T-cell (primary cell): Measurements from ENCODE around the gene PRSS2. TPM values are rescaled to one million over a fixed set of nuclear protein-coding genes. Genes with fewer than 3 reads are reported as not detected.
"Not testable (repeated sequence)": the region's sequence is repeated elsewhere in the genome, so short reads cannot be mapped to it uniquely, and the experiment has no call there.

ENCODE experiments used
- ATAC-seq, 4 experiments: fragments of 200-7000 bp in 3 of 4; fragments of 150-1000 bp in 1 of 4; cut with Tn5 transposase; replicated peaks in 1 of 4; 1 replicate in 3 of 4; 2 replicates in 1 of 4; pipeline ENCODE4 v1.10.0; 2021; ENCODE audit warnings: moderate library complexity in 3 of 4, mild to moderate bottlenecking in 2 of 4, moderate number of reproducible peaks in 1 of 4
- CTCF ChIA-PET, 2 donors: fragments of 300-600 bp; sonication (Branson Sonifier 250); formaldehyde crosslinking; loops; one replicate each; lab custom pipeline; 2022; ENCODE audit warnings: antibody characterized with exemption in 2 of 2; lab: Charles Lee
- POLR2A ChIA-PET, 2 donors: fragments of 300-600 bp; sonication (Branson Sonifier 250); formaldehyde crosslinking; loops; one replicate each; lab custom pipeline; 2022; ENCODE audit warnings: antibody characterized with exemption in 2 of 2; lab: Charles Lee
- DNase-seq, 35 experiments: peaks; one replicate each; pipeline versions ENCODE4 v3.0.0 to v3.0.0-alpha.2; 2013 to 2023
- H3K27ac ChIP-seq: one replicate; pipeline ENCODE4 v1.5.1; 2013; ENCODE audit warnings: low read length
- H3K27me3 ChIP-seq, 2 experiments: replicated peaks in 1 of 2; 1 replicate in 1 of 2; 2 replicates in 1 of 2; pipeline versions ENCODE4 v1.6.1 to v1.7.0; 2013; ENCODE audit warnings: low read length in 1 of 2, mixed read lengths in 1 of 2; ENCODE audit not compliant: control insufficient read depth in 2 of 2, insufficient read depth in 2 of 2; ENCODE audit errors: extremely low read depth in 1 of 2
- H3K36me3 ChIP-seq, 2 donors: 1 replicate in 1 of 2; 2 replicates in 1 of 2; pipeline versions ENCODE4 v1.6.1 to v1.7.0; 2013; ENCODE audit warnings: low read length in 1 of 2; ENCODE audit not compliant: control insufficient read depth in 2 of 2, insufficient read depth in 1 of 2; ENCODE audit errors: extremely low read depth in 1 of 2
- H3K4me1 ChIP-seq, 2 experiments: 1 replicate in 1 of 2; 2 replicates in 1 of 2; pipeline versions ENCODE4 v1.6.1 to v1.7.0; 2013; ENCODE audit warnings: low read length in 2 of 2, mixed read lengths in 1 of 2; ENCODE audit not compliant: insufficient read depth in 2 of 2, control insufficient read depth in 1 of 2; ENCODE audit errors: extremely low read depth in 1 of 2
- H3K4me3 ChIP-seq, 2 donors: 1 replicate in 1 of 2; 2 replicates in 1 of 2; pipeline versions ENCODE4 v1.5.1 to v1.7.0; 2013; ENCODE audit warnings: mild to moderate bottlenecking in 2 of 2, low read length in 1 of 2, moderate library complexity in 1 of 2; ENCODE audit not compliant: control insufficient read depth in 1 of 2; ENCODE audit errors: extremely low read depth in 1 of 2
- H3K9me3 ChIP-seq: 2 replicates; pipeline ENCODE4 v1.7.0; 2013
- H3K27ac Mint-ChIP-seq, 2 donors: one replicate each; pipeline ENCODE4 v1.8.0; 2020 to 2021; ENCODE audit warnings: mild to moderate bottlenecking in 2 of 2, mixed read lengths in 2 of 2
- H3K27me3 Mint-ChIP-seq, 2 donors: one replicate each; pipeline ENCODE4 v1.8.0; 2021 to 2022; ENCODE audit warnings: mixed read lengths in 2 of 2
- H3K36me3 Mint-ChIP-seq: one replicate; pipeline ENCODE4 v1.8.0; 2021; ENCODE audit warnings: mixed read lengths
- H3K4me1 Mint-ChIP-seq, 3 donors: one replicate each; pipeline ENCODE4 v1.8.0; 2020 to 2022; ENCODE audit warnings: mixed read lengths in 3 of 3, mild to moderate bottlenecking in 1 of 3
- H3K4me3 Mint-ChIP-seq, 3 donors: one replicate each; pipeline ENCODE4 v1.8.0; 2020 to 2022; ENCODE audit warnings: mild to moderate bottlenecking in 3 of 3, mixed read lengths in 3 of 3, moderate library complexity in 3 of 3
- H3K9me3 Mint-ChIP-seq, 3 donors: one replicate each; pipeline ENCODE4 v1.8.0; 2020 to 2022; ENCODE audit warnings: mixed read lengths in 3 of 3
- WGBS: methylation state at CpG from one replicate; pipeline ENCODE4 v1.1.5; 2013; ENCODE audit warnings: missing lambda C conversion rate; ENCODE audit not compliant: insufficient coverage; 5-methylcytosine and 5-hydroxymethylcytosine counted together
- total RNA-seq, 35 experiments: library from RNA in 6 of 35; stranded (reverse) in 6 of 35; fragments of 120-200 nt in 1 of 35; gene quantifications; one replicate each; pipeline versions ENCODE4 v1.2.1 to v1.2.4 and lab custom pipeline; 2013 to 2026

PRSS2 gene
- total RNA-seq, 5 donors from 2014 or later (not counting 1 experiment from before 2014, with no cell fraction given): 47.1 to 64.6 (median 57.7) TPM; not detected in 2

DNA sequence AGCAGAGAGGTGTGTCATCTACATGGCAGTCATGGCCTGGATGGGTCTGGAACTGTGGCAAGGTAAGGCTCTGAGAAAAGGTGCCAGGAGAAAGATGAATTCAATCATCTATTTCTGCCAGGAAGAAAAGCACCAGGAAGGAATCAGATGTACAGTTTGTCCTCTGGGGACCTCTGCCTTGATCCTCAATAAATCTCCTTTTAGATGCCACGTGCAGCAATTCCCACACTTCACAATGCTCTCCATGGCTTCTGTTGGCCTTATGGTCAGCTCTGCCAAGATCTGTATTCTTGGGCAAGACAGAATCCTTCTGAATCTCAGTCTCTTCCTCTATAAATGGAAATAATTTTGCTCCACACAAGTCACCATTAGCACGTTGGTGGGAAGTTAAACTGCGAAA, 1.9 kb upstream of the PRSS2 start:
- POLR2A ChIA-PET, H3K27ac Mint-ChIP-seq, H3K36me3 ChIP-seq, CTCF ChIA-PET, DNase-seq, H3K9me3 Mint-ChIP-seq, H3K4me1 ChIP-seq, H3K27ac ChIP-seq, H3K27me3 ChIP-seq, H3K4me3 Mint-ChIP-seq, H3K9me3 ChIP-seq, H3K36me3 Mint-ChIP-seq, H3K27me3 Mint-ChIP-seq, ATAC-seq, H3K4me3 ChIP-seq: not testable (repeated sequence)
- WGBS: 71% methylated on average over 1 of the region's 3 CpGs
- H3K4me1 Mint-ChIP-seq: peaks cover 0 to 13% (median 0%) of the 10 kb centered on the region in 3 donors

- no peak overlapping the region for H3K27ac ChIP-seq
- H3K4me3 ChIP-seq: no peak overlapping the region
- no peaks in the 10 kb centered on the region for H3K4me1 ChIP-seq
- DNase-seq (no peak), ATAC-seq (no peak)
- Mint-ChIP-seq H3K27me3 (no peaks in the 10 kb centered on the region), H3K4me3 (no peak overlapping the region), H3K4me1 (peaks cover 0 to 13% (median 0%) of the 10 kb centered on the region in 3 donors), H3K9me3 (no peaks in the 10 kb centered on the region), H3K36me3 (no peaks in the 10 kb centered on the region), H3K27ac (no peak overlapping the region)
- H3K27me3 ChIP-seq: no peaks in the 10 kb centered on the region
- no peaks in the 10 kb centered on the region for H3K9me3 ChIP-seq
- POLR2A ChIA-PET: no interaction called here
- no peaks in the 10 kb centered on the region for H3K36me3 ChIP-seq
- CTCF ChIA-PET: interaction anchor here in 1 of 2 donors (0.9 kb wide), 1 partner anchor 12 kb away, joined by 3 read pairs; no protein-coding TSS in a partner anchor
- no CpG with 5 or more reads among the region's 5 CpGs for WGBS
Measured at GRCh38 chr7:142771353-142771723, 568 bp downstream of the PRSS2 start.

GRCh38 chr7:142772051-142772450, 1.3 kb downstream of the PRSS2 start:
- ATAC-seq (no peak), DNase-seq (no peak)
- no peaks in the 10 kb centered on the region for H3K27me3 ChIP-seq
- CTCF ChIA-PET: interaction anchor here in 1 of 2 donors (0.9 kb wide), 2 partner anchors 11 kb away, joined by 3 to 5 read pairs; no protein-coding TSS in a partner anchor
- Mint-ChIP-seq H3K36me3 (no peaks in the 10 kb centered on the region), H3K27me3 (no peaks in the 10 kb centered on the region), H3K4me3 (no peak overlapping the region), H3K27ac (no peak overlapping the region), H3K4me1 (peaks cover 0 to 13% (median 0%) of the 10 kb centered on the region in 3 donors), H3K9me3 (no peaks in the 10 kb centered on the region)
- no peaks in the 10 kb centered on the region for H3K4me1 ChIP-seq
- H3K4me3 ChIP-seq: no peak overlapping the region
- H3K9me3 ChIP-seq: no peaks in the 10 kb centered on the region
- no peaks in the 10 kb centered on the region for H3K36me3 ChIP-seq
- POLR2A ChIA-PET: interaction anchor here in 1 of 2 donors (0.5 kb wide), 1 partner anchor 90 kb away, joined by 6 read pairs; no protein-coding TSS in a partner anchor
- whole genome bisulfite sequencing: 94% methylated on average over 2 of the region's 6 CpGs
- no peak overlapping the region for H3K27ac ChIP-seq

DNA sequence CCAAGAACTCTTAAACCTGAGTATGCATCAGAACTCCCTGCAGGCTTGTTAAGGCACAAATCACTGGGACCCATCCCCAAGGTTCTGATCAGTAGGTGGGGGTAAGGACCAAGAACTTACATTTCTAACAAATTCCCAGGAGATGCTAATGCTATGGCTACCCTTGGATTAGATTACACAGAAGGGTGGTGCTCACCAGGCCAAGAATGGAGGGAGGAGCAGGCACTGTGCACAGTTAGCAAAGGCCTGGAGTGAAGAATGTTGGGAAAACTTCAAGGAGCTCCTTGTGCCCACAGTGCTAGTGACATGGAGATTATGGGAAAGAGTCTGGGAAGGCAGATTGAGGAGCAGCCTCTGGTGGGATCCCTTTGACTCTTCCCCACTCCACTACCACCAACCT, 1.9 kb downstream of the PRSS2 start:
- peaks cover 3% of the 10 kb centered on the region for H3K36me3 Mint-ChIP-seq
- Histone ChIP-seq H3K27me3 (no peaks in the 10 kb centered on the region), H3K4me3 (no peak overlapping the region), H3K9me3 (no peaks in the 10 kb centered on the region), H3K27ac (no peak overlapping the region), H3K36me3 (no peaks in the 10 kb centered on the region), H3K4me1 (no peaks in the 10 kb centered on the region)
- H3K4me3 Mint-ChIP-seq: no peak overlapping the region
- no peaks in the 10 kb centered on the region for H3K27me3 Mint-ChIP-seq
- no peak for DNase-seq
- no peak for ATAC-seq
- H3K4me1 Mint-ChIP-seq: peaks cover 0 to 14% (median 0%) of the 10 kb centered on the region in 3 donors
- H3K9me3 Mint-ChIP-seq: no peaks in the 10 kb centered on the region
- H3K27ac Mint-ChIP-seq: no peak overlapping the region
- ChIA-PET CTCF (interaction anchor here in 1 of 2 donors (0.9 kb wide), 1 partner anchor 10 kb away, joined by 5 read pairs; no protein-coding TSS in a partner anchor), POLR2A (no interaction called here)

- ChIA-PET CTCF (interaction anchor here in 1 of 2 donors (0.9 kb wide), 1 partner anchor 10 kb away, joined by 5 read pairs; no protein-coding TSS in a partner anchor), POLR2A (no interaction called here)
- Mint-ChIP-seq H3K4me1 (peaks cover 0 to 17% (median 0%) of the 10 kb centered on the region in 3 donors), H3K27ac (no peak overlapping the region), H3K4me3 (no peak overlapping the region), H3K36me3 (peaks cover 3% of the 10 kb centered on the region), H3K9me3 (no peaks in the 10 kb centered on the region), H3K27me3 (no peaks in the 10 kb centered on the region)
- Histone ChIP-seq H3K9me3 (no peaks in the 10 kb centered on the region), H3K27me3 (no peaks in the 10 kb centered on the region), H3K36me3 (no peaks in the 10 kb centered on the region), H3K4me3 (no peak overlapping the region), H3K27ac (no peak overlapping the region), H3K4me1 (no peaks in the 10 kb centered on the region)
- no peak for ATAC-seq
- DNase-seq: no peak
- no CpG with 5 or more reads among the region's 12 CpGs for WGBS
Measured at GRCh38 chr7:142773230-142773629, 2.5 kb downstream of the PRSS2 start.

- no peak for DNase-seq
- 60% methylated on average over 1 of the region's 4 CpGs for WGBS
- no peaks in the 10 kb centered on the region for H3K36me3 ChIP-seq
- H3K4me1 Mint-ChIP-seq: peaks cover 0 to 17% (median 0%) of the 10 kb centered on the region in 3 donors
- H3K36me3 Mint-ChIP-seq: peaks cover 3% of the 10 kb centered on the region
- POLR2A ChIA-PET: no interaction called here
- no peak overlapping the region for H3K4me3 Mint-ChIP-seq
- H3K9me3 Mint-ChIP-seq: no peaks in the 10 kb centered on the region
- no peaks in the 10 kb centered on the region for H3K9me3 ChIP-seq
- no peak overlapping the region for H3K4me3 ChIP-seq
- ATAC-seq: no peak
- no peaks in the 10 kb centered on the region for H3K27me3 Mint-ChIP-seq
- no peak overlapping the region for H3K27ac Mint-ChIP-seq
- no peaks in the 10 kb centered on the region for H3K27me3 ChIP-seq
- H3K27ac ChIP-seq: no peak overlapping the region
- CTCF ChIA-PET: no interaction called here
- H3K4me1 ChIP-seq: no peaks in the 10 kb centered on the region
Measured at GRCh38 chr7:142773937-142774744, 3.4 kb downstream of the PRSS2 start.
